Activated CD4-positive, CD25-positive, alpha-beta regulatory T cell treated with anti-CD3 and anti-CD28 coated beads, Interleukin-2, amount 50 U/mL, for 72 hours (primary cell): ENCODE results near the gene SLC9A7.

Experiments
- DNase-seq: peaks from one replicate; pipeline ENCODE4 v3.0.0; 2021

SLC9A7 gene

GRCh38 chrX:46597771-46598170 lies 161.1 kb downstream of the SLC9A7 start:
- DNase-seq, result no peak

DNA sequence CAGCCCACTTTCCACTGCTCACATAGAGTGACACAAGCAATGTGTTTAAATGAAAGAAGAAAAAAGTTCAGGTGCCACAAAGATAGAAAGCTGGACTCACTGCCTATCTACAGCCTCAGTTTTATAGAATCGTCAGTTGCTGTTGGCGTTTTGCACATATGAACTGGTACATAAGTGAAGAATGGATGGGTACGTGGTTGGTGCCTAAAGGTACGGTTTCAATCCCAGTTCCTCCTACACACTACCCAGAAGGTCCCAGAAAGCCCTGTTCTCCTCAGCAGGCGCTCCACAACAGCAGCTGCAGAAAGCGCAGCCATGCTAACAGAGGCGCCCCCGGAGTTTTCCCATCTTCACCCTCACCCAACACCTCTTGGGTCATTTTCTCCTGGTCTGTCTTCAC lies 161.7 kb downstream of the SLC9A7 start:
- no peak for DNase-seq

- DNase-seq, result no peak
These were observed 163.8 kb downstream of the SLC9A7 start for GRCh38 chrX:46595084-46595483.

DNA sequence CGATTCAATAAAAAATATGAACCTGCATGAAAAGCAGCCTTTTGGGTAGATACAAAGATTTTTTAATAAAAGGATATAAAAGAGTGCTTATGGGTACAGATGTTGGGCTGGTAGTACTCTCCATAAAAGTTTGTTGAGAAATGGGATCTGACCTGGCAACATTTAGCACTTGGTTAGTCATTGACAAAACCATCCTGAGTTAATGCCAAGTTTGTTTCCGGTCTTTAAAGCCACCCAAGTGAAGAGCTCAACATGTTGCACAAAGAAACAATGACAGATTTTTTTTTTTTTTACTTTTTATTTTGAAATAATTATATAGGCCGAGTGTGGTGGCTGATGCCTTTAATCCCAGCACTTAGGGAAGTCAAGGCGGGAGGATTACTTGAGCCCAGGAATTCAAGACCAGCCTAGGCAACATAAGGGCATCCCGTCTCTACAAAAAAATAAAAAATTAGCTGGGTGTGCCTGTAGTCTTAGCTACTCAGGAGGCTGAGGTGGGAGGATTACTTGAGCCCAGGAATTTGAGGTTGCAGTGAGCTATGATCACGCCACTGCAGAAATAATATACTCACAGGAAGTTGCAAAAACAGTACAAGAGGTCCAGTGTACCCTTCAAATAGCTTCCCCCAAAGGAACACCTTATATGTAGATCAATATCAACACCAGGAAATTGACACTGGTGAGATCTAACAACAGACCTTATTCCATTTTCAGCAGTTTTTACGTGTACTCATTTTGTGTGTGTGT lies 168.8 kb downstream of the SLC9A7 start:
- DNase-seq, result no peak

DNA sequence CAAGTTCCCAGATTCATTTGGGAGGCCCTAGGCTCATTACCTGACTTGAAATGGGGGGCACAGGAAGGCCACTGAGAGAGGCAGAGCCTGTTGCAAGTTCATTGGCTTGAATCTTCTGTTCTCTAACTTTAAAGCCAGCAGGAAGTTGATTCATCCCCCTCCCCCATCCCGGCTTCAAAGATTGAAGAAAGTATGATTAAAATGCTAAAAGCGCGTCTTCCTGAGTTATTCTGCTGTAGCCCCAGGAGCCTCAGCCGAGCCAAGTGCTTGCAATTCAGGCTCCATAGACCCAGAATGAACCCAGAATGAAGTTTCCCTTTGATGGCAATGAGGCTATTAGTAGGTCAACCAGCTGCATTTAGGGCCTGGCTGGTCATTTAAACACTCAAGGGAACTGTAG lies 170.7 kb downstream of the SLC9A7 start:
- DNase-seq, result no peak

DNA sequence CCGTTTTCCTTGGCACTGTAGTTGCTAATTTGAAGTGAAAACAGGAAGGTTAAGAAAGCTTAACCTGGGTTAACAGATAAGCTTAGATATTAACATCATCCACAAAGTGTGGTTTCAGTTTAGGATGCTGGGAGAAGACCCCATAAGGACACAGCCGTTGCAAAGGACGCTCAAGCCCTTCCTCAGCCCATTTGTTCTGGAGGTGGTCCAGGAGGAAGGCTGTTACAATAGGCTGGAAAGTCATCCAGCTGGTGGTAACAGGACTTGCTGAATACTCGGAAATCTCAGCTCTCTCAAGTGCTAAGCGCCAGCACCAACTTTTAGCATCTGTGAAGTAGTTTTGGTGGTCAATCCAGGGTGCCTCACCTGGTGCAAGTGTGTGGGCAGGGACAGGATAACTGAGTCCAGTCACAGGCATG lies 171.2 kb downstream of the SLC9A7 start:
- no peak for DNase-seq

- no peak for DNase-seq
These were observed 171.8 kb downstream of the SLC9A7 start for GRCh38 chrX:46587158-46587557.

- DNase-seq, result no peak
These were observed 174.2 kb downstream of the SLC9A7 start for GRCh38 chrX:46584736-46585135.

DNA sequence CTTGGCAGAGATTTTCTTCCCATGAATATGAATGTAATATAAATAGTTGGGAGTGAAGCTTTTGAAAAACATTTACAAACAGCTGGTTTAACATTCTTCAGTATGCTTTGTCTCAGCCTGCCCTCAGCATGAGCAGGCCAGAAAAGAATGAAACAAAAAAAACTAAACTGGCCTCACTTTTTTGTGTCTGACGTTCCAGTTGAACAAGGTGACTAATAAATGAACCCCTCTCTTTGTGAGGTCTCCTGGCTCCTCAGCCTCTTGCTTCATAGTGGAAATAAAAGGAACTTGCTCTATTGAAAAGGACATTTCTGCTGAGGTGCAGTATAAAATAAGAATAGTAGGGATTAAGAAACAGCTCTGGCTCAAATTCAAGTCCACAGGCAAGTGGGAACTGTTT lies 176.0 kb downstream of the SLC9A7 start:
- DNase-seq, result no peak

DNA sequence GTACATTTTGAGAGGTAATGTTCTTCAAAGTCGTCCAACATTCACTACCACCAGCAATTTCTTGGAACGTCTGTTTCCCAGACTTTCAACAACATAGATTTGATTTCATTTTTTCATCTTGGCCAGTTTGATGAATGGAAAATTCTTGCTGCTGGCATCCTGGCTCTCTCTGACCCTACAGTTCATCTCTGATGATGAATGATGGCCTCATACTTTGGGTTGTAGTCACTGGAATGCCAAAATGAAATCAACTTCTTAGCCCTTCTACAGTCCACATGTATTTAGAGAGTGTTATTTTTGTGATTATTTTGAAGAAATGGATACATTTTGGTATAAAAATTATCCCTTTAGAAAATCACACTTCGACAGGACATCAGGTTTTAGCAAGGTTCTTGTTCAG lies 176.6 kb downstream of the SLC9A7 start:
- DNase-seq, result no peak

- DNase-seq, result no peak
These were observed 178.3 kb downstream of the SLC9A7 start for GRCh38 chrX:46580613-46581012.

DNA sequence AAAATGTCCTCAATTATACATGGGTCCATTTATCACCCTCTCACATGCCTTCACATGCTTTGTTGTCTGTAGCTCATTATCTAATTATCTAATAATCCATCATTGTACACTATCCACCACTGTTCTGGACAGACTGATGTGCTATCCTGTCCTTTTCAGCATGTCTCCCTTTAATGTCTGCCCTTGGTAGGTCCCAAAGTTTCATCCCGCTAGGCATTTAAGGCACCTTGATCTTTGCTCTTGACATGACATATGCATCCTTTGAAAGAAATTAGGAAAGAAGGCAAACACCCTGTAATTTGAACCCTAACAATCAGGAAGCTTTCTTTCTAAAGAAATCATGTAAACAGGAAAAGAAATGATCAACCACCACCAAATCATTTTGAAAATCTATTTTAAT lies 179.7 kb downstream of the SLC9A7 start:
- no peak for DNase-seq

DNA sequence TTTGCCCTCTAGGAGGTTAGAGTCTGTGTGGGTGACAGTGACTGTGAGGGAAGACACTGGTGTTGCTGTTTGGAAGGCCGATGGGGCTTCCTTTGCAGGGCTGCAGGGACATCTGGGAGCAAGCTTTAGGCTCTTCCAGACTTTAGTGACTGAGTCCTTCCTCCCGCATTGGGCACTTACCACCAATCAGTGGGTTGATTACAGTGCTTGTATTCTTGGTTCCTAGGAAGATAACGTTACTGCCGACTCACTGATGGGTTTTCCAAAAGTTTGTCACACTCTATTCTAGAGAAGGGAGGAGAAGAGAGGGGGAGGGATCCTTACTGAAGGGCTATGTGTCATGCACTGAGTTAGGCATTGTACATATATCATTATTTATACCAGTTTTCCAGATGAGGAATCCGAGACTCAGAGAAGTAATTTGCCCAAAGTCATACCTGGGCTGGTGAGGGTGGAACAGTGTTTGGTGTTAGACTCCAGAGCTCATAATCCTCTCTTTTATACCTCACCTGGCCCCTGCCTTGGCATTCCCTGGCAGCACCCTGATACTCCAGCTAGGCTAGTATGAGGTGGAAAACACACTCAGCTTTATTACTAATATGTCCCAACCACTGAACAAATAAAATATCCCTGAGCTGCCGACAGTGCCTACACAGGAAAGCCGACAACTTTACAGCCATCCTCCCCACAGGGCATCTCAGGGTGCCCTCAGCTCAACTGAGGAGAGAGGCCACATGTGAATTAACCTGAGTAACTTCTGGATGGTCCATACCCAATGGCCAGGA lies 181.5 kb downstream of the SLC9A7 start:
- no peak for DNase-seq

DNA sequence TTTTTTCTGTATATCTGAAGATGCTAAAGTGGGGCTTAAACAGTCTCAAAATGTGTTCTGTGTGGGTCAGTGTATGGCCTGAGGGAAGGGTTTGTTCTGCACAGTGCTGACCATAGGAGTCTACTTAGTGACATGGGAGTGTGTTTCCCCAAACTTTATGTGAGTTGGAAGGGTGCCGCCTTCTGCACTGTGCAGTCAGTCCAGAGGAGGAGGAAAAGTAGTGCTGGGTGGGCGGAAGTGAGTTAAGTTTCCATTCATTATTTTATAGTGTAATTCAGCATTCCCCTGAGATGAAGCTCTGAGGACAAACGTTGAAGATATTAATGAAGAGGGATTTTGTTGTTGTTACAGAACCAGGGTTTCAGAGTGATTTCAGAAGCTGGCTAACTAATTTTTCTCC lies 182.5 kb downstream of the SLC9A7 start:
- no peak for DNase-seq

GRCh38 chrX:46575991-46576392 lies 182.9 kb downstream of the SLC9A7 start:
- no peak for DNase-seq

GRCh38 chrX:46575586-46575985 lies 183.3 kb downstream of the SLC9A7 start:
- DNase-seq, result no peak

GRCh38 chrX:46574774-46575381 lies 184.0 kb downstream of the SLC9A7 start:
- peak; percentile 47 for DNase-seq

- DNase-seq, result peak; percentile 62
These were observed 184.8 kb downstream of the SLC9A7 start for GRCh38 chrX:46573892-46574773.

DNA sequence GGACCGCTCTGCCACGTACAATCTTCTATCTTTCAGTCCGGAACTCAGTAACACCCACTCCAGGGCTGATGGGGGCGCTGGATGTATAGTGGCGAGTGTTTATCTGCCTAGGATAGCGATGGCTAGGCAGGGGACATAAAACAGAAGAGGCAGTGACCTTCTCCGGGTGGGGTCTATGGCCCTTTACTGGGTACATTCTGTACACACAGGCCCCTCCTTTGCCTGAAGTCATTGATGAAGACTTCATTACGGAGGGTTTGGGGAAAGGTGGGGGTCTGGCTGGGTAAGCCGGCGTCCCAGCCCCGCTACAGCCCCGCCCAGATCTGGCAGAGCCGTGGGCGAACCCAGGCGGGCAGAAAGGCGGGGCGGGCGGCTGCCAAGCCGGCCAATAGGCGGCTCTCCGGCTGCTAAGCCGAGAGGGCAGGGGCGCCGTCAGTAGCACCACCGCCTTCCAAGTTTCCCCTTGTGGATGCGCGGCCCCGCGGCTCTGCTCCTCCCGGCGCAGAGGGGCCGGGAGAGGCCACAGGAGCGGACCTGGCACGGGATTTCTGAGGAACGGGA lies 185.5 kb downstream of the SLC9A7 start, which contains the start of gene CHST7:
TSS of gene CHST7 (plus strand) at position 435 of the 561 bp plus-strand sequence. CDS start 167 bp downstream, outside the sequence.
- DNase-seq, result peak; percentile 59

DNA sequence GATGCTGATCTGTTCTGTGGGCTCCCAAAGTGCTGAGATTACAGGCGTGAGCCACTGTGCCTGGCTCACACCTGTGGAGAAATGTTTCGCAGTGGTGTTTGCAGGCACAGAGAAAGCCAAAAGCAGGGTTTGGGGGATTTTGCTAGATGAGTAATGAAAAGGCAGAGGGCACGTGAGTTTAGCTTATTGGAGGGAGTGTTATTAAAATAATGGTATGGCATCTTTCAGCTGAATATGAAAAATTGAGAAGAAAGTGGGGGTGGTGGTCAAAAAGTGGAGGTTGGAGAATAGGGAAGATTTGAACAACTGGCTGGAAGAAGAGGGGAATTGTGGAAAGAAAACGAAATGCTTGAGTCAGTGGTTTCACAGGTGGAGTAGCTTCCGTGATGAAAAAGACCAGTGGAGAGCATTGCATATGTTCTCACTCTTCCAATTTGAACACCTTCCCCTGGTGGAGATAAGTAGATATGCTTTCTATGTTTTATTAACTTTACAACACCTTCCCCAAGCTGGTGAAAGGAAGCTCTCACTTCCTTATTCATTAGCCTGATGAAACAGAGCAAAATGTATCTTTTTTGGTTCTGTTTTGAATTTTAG lies 186.5 kb downstream of the SLC9A7 start:
- no peak for DNase-seq

DNA sequence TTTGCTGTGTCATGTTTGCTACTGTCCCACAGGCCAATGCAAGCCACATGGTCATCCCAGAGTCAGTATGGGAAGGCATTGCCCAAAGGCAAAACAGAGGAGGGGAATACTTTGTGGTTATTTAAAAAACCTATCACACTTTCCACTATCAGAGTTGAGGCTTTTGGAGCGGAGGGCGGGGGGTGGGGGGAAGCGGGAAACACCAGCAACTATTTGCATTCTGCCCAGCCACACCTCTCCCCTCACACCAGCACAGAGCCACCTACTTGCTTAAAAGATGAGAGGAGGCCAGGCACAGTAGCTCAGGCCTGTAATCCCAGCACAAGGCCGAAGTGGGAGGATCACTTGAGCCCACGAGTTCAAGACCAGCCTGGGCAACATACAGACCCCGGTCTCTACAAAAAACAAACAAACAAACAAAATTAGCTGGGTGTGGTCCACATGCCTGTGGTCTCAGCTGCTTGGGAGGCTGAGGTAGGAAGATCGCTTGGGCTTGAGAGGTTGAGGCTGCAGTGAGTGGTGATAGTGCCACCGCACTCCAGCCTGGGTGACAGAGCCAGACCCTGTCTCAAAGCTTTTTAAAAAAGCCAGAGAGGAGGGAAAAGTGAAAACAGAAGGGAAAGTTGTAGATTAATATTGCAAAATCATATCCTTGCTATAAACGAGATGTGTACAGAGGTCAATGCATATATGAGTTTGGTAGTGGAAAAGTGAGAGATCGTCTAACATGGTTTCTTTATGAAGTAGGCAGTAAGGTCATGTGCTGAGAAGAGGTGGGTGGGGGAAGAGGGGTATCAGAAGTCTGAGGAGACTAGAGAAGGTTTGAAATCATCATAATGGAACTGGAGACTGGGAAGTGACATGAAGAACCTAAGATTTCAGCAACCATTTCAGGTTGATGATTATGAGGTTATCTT lies 187.2 kb downstream of the SLC9A7 start:
- no peak for DNase-seq
